K562 (cell line): ENCODE measurements around the gene LACTB. TPM values are rescaled to one million over a fixed set of nuclear protein-coding genes. Genes with fewer than 3 reads are reported as not detected.

ENCODE experiments used
- C11orf30 ChIP-seq: fragments of 450-650 bp; IDR thresholded peaks from 2 replicates; pipeline ENCODE4 v1.6.1; 2016; ENCODE audit warnings: low read depth, mild to moderate bottlenecking
- MAFG ChIP-seq: fragments of 450-650 bp; conservative IDR thresholded peaks from 2 replicates; pipeline ENCODE4 v1.6.1; 2016; ENCODE audit warnings: missing genetic modification characterization, missing compliant biosample characterization
- NFIX ChIP-seq: fragments of 250-450 bp; sonication (Bioruptor Pico); IDR thresholded peaks from 2 replicates; pipeline ENCODE4 v1.4.0; 2020; ENCODE audit warnings: low read depth, mild to moderate bottlenecking, moderate library complexity
- TCFL5 ChIP-seq: fragments of 250-450 bp; sonication (Bioruptor Pico); conservative IDR thresholded peaks from 2 replicates; pipeline ENCODE4 v1.6.1; 2021; ENCODE audit warnings: mild to moderate bottlenecking, moderate library complexity, matching md5 sums
- TRIM24 ChIP-seq, 2 experiments: fragments of 450-650 bp; IDR thresholded peaks; 2 replicates each; pipeline ENCODE4 v1.6.1; 2016
- ZNF140 ChIP-seq: fragments of 250-450 bp; sonication (Bioruptor Pico); IDR thresholded peaks from 2 replicates; pipeline ENCODE4 v1.8.0; 2021; ENCODE audit warnings: moderate library complexity, mild to moderate bottlenecking, inconsistent platforms
- polyA plus RNA-seq, 8 experiments: library from polyadenylated mRNA; depleted of rRNA in 4 of 8; stranded (reverse) in 5 of 8; unstranded in 3 of 8; fragments of >200 nt; fragmentation: Nextera tagmentation in 2 of 8; fragmentation: Illumina TruSeq in 1 of 8; extraction: Ambion mirVana in 2 of 8; extraction: Trizol in 1 of 8; gene quantifications; 2 replicates each; pipeline versions ENCODE4 v1.2.1 to v1.2.3, GENCODE V29; 2011 to 2014; ENCODE audit warnings: inconsistent platforms in 1 of 8, missing spikeins in 1 of 8
- total RNA-seq, 7 experiments: library from RNA; depleted of rRNA in 6 of 7; stranded (reverse); fragments of >200 nt in 6 of 7; fragmentation: Illumina TruSeq in 2 of 7; extraction: Trizol in 2 of 7; gene quantifications; 2 replicates each; pipeline versions ENCODE4 v1.2.1 to v1.2.3, GENCODE V29; 2011 to 2021; ENCODE audit warnings: low replicate concordance in 1 of 7
- TF ChIP-seq, protein P1 (sequence below): fragments of 250-450 bp; sonication (Bioruptor Pico); IDR thresholded peaks from 2 replicates; pipeline ENCODE4 v1.4.0; 2020; ENCODE audit warnings: mild to moderate bottlenecking, moderate library complexity
- TF ChIP-seq, protein P2 (sequence below): fragments of 250-450 bp; sonication (Bioruptor Pico); IDR thresholded peaks from 2 replicates; pipeline ENCODE4 v1.9.0; 2021; ENCODE audit warnings: mild to moderate bottlenecking, inconsistent platforms

LACTB gene
- total and polyA plus RNA-seq, 9 of the 15 experiments (the other 6 are each of a cell fraction or from before 2014, with no cell fraction given), result 3.1 to 15.5 (median 9.8) TPM

DNA sequence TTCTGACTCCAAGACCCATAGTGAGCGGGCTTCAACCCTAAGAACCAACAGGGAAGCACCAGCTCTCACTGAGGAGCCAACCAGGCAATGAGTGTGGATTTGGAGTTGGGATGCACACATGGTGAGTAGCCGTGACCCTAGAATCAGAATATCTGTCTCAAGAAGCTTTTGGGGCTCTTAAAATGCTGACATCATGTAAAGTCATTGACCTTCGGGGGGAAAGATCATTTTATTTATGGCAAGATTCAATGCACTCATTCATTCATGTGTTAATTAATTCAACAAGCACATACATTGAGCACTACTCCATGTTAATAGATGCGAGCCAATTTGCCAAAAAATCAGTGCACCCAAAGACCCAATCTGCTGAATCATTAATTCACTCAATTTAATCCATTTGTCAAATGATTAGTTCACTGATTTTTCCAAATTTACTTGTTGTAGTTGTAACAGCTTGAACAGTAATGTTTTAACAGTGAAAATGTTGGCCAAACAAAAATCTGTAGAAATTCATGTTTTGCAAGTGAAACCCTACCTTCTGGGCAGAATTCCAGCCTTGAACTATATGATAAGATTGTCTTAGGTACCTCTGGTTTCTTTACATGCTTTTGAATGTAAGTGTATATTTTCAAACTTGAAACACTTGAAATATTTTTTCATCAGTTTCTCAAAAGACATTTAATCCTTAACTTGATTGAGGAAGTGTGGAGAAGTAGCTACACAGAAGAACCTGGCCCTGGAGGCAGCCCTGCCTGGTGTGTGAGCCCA, 29.8 kb upstream of the LACTB start (continued):
- TF ChIP-seq C11orf30 (peak; percentile 68), NFIX (CRISPR knock-in tag) (no peak), MAFG (peak; percentile 52), TRIM24 (IDR thresholded peaks at IDR 0.05) (no peak), TCFL5 (CRISPR knock-in tag) (no peak), ZNF140 (CRISPR knock-in tag) (no peak)
- TF ChIP-seq, protein P1, sequence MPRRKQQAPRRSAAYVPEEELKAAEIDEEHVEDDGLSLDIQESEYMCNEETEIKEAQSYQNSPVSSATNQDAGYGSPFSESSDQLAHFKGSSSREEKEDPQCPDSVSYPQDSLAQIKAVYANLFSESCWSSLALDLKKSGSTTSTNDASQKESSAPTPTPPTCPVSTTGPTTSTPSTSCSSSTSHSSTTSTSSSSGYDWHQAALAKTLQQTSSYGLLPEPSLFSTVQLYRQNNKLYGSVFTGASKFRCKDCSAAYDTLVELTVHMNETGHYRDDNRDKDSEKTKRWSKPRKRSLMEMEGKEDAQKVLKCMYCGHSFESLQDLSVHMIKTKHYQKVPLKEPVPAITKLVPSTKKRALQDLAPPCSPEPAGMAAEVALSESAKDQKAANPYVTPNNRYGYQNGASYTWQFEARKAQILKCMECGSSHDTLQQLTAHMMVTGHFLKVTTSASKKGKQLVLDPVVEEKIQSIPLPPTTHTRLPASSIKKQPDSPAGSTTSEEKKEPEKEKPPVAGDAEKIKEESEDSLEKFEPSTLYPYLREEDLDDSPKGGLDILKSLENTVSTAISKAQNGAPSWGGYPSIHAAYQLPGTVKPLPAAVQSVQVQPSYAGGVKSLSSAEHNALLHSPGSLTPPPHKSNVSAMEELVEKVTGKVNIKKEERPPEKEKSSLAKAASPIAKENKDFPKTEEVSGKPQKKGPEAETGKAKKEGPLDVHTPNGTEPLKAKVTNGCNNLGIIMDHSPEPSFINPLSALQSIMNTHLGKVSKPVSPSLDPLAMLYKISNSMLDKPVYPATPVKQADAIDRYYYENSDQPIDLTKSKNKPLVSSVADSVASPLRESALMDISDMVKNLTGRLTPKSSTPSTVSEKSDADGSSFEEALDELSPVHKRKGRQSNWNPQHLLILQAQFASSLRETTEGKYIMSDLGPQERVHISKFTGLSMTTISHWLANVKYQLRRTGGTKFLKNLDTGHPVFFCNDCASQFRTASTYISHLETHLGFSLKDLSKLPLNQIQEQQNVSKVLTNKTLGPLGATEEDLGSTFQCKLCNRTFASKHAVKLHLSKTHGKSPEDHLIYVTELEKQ (CRISPR knock-in tag), result no peak
- TF ChIP-seq, protein P2, sequence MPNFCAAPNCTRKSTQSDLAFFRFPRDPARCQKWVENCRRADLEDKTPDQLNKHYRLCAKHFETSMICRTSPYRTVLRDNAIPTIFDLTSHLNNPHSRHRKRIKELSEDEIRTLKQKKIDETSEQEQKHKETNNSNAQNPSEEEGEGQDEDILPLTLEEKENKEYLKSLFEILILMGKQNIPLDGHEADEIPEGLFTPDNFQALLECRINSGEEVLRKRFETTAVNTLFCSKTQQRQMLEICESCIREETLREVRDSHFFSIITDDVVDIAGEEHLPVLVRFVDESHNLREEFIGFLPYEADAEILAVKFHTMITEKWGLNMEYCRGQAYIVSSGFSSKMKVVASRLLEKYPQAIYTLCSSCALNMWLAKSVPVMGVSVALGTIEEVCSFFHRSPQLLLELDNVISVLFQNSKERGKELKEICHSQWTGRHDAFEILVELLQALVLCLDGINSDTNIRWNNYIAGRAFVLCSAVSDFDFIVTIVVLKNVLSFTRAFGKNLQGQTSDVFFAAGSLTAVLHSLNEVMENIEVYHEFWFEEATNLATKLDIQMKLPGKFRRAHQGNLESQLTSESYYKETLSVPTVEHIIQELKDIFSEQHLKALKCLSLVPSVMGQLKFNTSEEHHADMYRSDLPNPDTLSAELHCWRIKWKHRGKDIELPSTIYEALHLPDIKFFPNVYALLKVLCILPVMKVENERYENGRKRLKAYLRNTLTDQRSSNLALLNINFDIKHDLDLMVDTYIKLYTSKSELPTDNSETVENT (CRISPR knock-in tag), result no peak
